Heart right ventricle (tissue), 16 donors: Measurements from ENCODE around the gene SLC22A7. TPM values are rescaled to one million over a fixed set of nuclear protein-coding genes. Genes with fewer than 3 reads are reported as not detected.

Experiments used
- ATAC-seq, 8 donors: fragments of 200-7000 bp; cut with Tn5 transposase; one replicate each; pipeline ENCODE4 v1.9.1; 2020; ENCODE audit warnings: mild to moderate bottlenecking in 8 of 8, moderate library complexity in 8 of 8, moderate number of reproducible peaks in 1 of 8
- DNase-seq, 2 donors: peaks; one replicate each; pipeline ENCODE4 v3.0.0-alpha.2; 2020
- H3K27ac ChIP-seq, 10 donors: fragments of 200-600 bp; sonication (generic) in 2 of 10; one replicate each; pipeline versions ENCODE4 v1.5.0 to v1.8.0; 2020 to 2022; ENCODE audit warnings: mild to moderate bottlenecking in 3 of 10
- H3K27me3 ChIP-seq, 7 donors: fragments of 200-600 bp; one replicate each; pipeline ENCODE4 v1.8.0; 2021 to 2022; ENCODE audit warnings: mild to moderate bottlenecking in 2 of 7
- H3K36me3 ChIP-seq, 9 donors: fragments of 200-600 bp; sonication (generic) in 1 of 9; one replicate each; pipeline versions ENCODE4 v1.5.0 to v1.8.0; 2020 to 2022; ENCODE audit warnings: mild to moderate bottlenecking in 2 of 9
- H3K4me1 ChIP-seq, 9 donors: fragments of 200-600 bp; sonication (generic) in 1 of 9; one replicate each; pipeline versions ENCODE4 v1.5.0 to v1.8.0; 2020 to 2022; ENCODE audit warnings: mild to moderate bottlenecking in 4 of 9
- H3K4me3 ChIP-seq, 10 donors: fragments of 200-600 bp; sonication (generic) in 2 of 10; one replicate each; pipeline versions ENCODE4 v1.5.0 to v1.8.0; 2020 to 2022; ENCODE audit warnings: mild to moderate bottlenecking in 7 of 10, moderate library complexity in 2 of 10
- H3K9me3 ChIP-seq, 11 donors: fragments of 200-600 bp in 10 of 11; sonication (generic) in 2 of 11; one replicate each; pipeline versions ENCODE4 v1.5.0 to v1.8.0; 2013 to 2022; ENCODE audit warnings: mild to moderate bottlenecking in 2 of 11, control low read depth in 1 of 11, moderate library complexity in 1 of 11
- CTCF ChIP-seq, 9 donors: fragments of 200-600 bp; sonication (generic) in 2 of 9; IDR thresholded peaks; one replicate each; pipeline versions ENCODE4 v1.5.0 to v1.8.0; 2021 to 2022; ENCODE audit warnings: antibody characterized with exemption in 9 of 9, mild to moderate bottlenecking in 5 of 9, moderate library complexity in 1 of 9
- WGBS, 2 donors: extraction: QIAGEN DNeasy Blood & Tissue Kit; methylation state at CpG; one replicate each; pipeline ENCODE4 v1.1.7; 2013; ENCODE audit warnings: inconsistent platforms in 1 of 2; 5-methylcytosine and 5-hydroxymethylcytosine counted together
- intact Hi-C, 10 donors: fragments of 100-400 bp; cut with DNase I; formaldehyde crosslinking; loops; one replicate each; pipeline versions ENCODE4 v1.11.1 to v1.14.2; 2022
- polyA plus RNA-seq, 2 donors: library from polyadenylated mRNA; stranded (reverse); fragments of 200-250 nt; gene quantifications; one replicate each; pipeline ENCODE4 v1.2.3, GENCODE V29; 2013
- total RNA-seq, 10 donors: library from RNA; stranded (reverse); fragmentation: NEBNext Ultra II Directional in 3 of 10; extraction: Animal tissue kit (Norgen Biotek cat#: 25700) in 3 of 10; gene quantifications; one replicate each; pipeline versions ENCODE4 v1.2.1 to v1.2.4, GENCODE V29; 2021 to 2023
- donor health status: Arrhythmogenic right ventricular cardiomyopathy.
- donor health status: ischemic (EF 13 %, LVEDD 7.1; RV severe dilation, severe dysfunction).
- donor health status: healthy with polysubstance abuse.
- donor health status: DM: no; HTN: yes; CAD: no.
- donor health status: DM: no; HTN: no; CAD: no.
- donor health status: ischemic (EF 25% LVEDD 6.9; RV normal size, moderate dysfunction).
- donor health status: ischemic (EF 25% LVEDD 5.7; RV mildly dilated, moderate dysfunction).
- donor health status: healthy.
- donor health status: DM: yes; HTN: yes; CAD: no.
- donor health status: Ischemic cardiomyopathy.
- donor health status: ischemic (EF 35%, LVEDD 5.7; RV mildly dilated, moderate dysfunction).
- donor health status: nonischemic (EF 11% LVEDD 7.7; RV severe dilation, severe dysfunction).
- donor health status: DM: yes; HTN: yes; CAD: no.
- donor health status: PGD.
- donor health status: ischemic (EF 29% LVEDD 5.4; RV normal size, mild dysfunction).
- donor health status: nonischemic (EF 23%, LVEDD 6.1; RV moderate dilation, normal function).

Gene SLC22A7
- total and polyA plus RNA-seq, 12 donors: 0.15 to 0.37 (median 0.22) TPM; not detected in 6

- H3K27ac ChIP-seq: no peak overlapping the region
- DNase-seq (no peak), ATAC-seq (no peak)
- 81 to 82% methylated on average over 12 of the region's 12 CpGs for WGBS, 2 donors
- no peaks in the 10 kb centered on the region for H3K36me3 ChIP-seq
- TF ChIP-seq CTCF (IDR thresholded peaks at IDR 0.05): no peak
- no peaks in the 10 kb centered on the region for H3K9me3 ChIP-seq
- peaks cover 0 to 14% (median 9%) of the 10 kb centered on the region in 7 donors for H3K27me3 ChIP-seq
- H3K4me3 ChIP-seq: no peak overlapping the region
- intact Hi-C loops: no loop called here
- peaks cover 0 to 9% (median 0%) of the 10 kb centered on the region in 9 donors for H3K4me1 ChIP-seq
Measured at GRCh38 chr6:43257367-43258145, 40.5 kb upstream of the SLC22A7 start.

GRCh38 chr6:43258180-43258579 lies 39.9 kb upstream of the SLC22A7 start:
- Histone ChIP-seq H3K27ac (no peak overlapping the region), H3K9me3 (no peaks in the 10 kb centered on the region), H3K4me1 (peaks cover 0 to 9% (median 0%) of the 10 kb centered on the region in 9 donors), H3K36me3 (no peaks in the 10 kb centered on the region), H3K27me3 (peaks cover 0 to 9% (median 3%) of the 10 kb centered on the region in 7 donors), H3K4me3 (no peak overlapping the region)
- no peak for DNase-seq
- no peak for ATAC-seq
- intact Hi-C loops: no loop called here
- TF ChIP-seq CTCF (IDR thresholded peaks at IDR 0.05): no peak
- 71 to 78% methylated on average over 4 of the region's 4 CpGs for WGBS, 2 donors

- ATAC-seq (no peak), DNase-seq (no peak)
- Histone ChIP-seq H3K36me3 (no peaks in the 10 kb centered on the region), H3K9me3 (no peaks in the 10 kb centered on the region), H3K4me3 (no peak overlapping the region), H3K27me3 (peaks cover 0 to 6% (median 0%) of the 10 kb centered on the region in 7 donors), H3K4me1 (peaks cover 0 to 9% (median 0%) of the 10 kb centered on the region in 9 donors), H3K27ac (no peak overlapping the region)
- TF ChIP-seq CTCF (IDR thresholded peaks at IDR 0.05): no peak
- 91 to 93% methylated on average over 30 of the region's 30 CpGs for WGBS, 2 donors
- intact Hi-C loops: no loop called here
Measured at GRCh38 chr6:43258807-43259686, 39.0 kb upstream of the SLC22A7 start.

- H3K27ac ChIP-seq: no peak overlapping the region
- intact Hi-C loops: loop anchor here in 8 of 10 donors (5.0 to 10.0 kb wide), 9 partner anchors 67 to 254 kb away; partner anchors contain the start of genes LRRC73 (in 1 of the 8), POLR1C (in 1 of the 8) and YIPF3 (in 1 of the 8)
- no peaks in the 10 kb centered on the region for H3K36me3 ChIP-seq
- no peak for DNase-seq
- H3K4me3 ChIP-seq: no peak overlapping the region
- peaks cover 0 to 3% (median 0%) of the 10 kb centered on the region in 7 donors for H3K27me3 ChIP-seq
- WGBS, 2 donors: 73 to 76% methylated on average over 4 of the region's 4 CpGs
- ATAC-seq: no peak
- no peaks in the 10 kb centered on the region for H3K9me3 ChIP-seq
- peaks cover 0 to 9% (median 0%) of the 10 kb centered on the region in 9 donors for H3K4me1 ChIP-seq
- TF ChIP-seq CTCF (IDR thresholded peaks at IDR 0.05): no peak
Measured at GRCh38 chr6:43260791-43261190, 37.3 kb upstream of the SLC22A7 start.
